Tibial nerve (tissue), 3 donors: Measurements from ENCODE around the gene PLCB4.

Experiments
- CTCF ChIP-seq, 5 experiments: fragments of 200-600 bp in 3 of 5; fragments of 450-650 bp in 2 of 5; sonication (generic) in 3 of 5; IDR thresholded peaks; one replicate each; pipeline ENCODE4 v1.5.1; 2016 to 2019; ENCODE audit warnings: antibody characterized with exemption in 5 of 5, mild to moderate bottlenecking in 3 of 5, moderate library complexity in 2 of 5
- POLR2A ChIP-seq, 2 donors: fragments of 450-650 bp; IDR thresholded peaks; one replicate each; pipeline ENCODE4 v1.6.1; 2017; ENCODE audit warnings: antibody characterized with exemption in 2 of 2, mild to moderate bottlenecking in 2 of 2, moderate library complexity in 2 of 2

GRCh38 chr20:9474835-9475415 is 406.0 kb downstream of the PLCB4 start:
- TF ChIP-seq CTCF (IDR thresholded peaks at IDR 0.05) (no peak), POLR2A (IDR thresholded peaks at IDR 0.05) (no peak)
